Endothelial cell of umbilical vein (primary cell): ENCODE results near the gene NUB1. TPM values are rescaled to one million over a fixed set of nuclear protein-coding genes. Genes with fewer than 3 reads are reported as not detected.

Experiments used
- BruUV-seq: library from RNA; stranded (reverse); fragments of 400-500 nt; replicated peaks from 2 replicates; lab custom pipeline; 2021; lab: Mats Ljungman, UMichigan
- CTCF ChIA-PET: fragments of 300-600, 350-600 bp; sonication (Branson Sonifier 250); formaldehyde crosslinking; loops from one replicate; lab custom pipeline; 2021; ENCODE audit warnings: antibody characterized with exemption, inconsistent platforms; lab: Charles Lee
- POLR2A ChIA-PET: fragments of 300-600, 350-600 bp; sonication (Branson Sonifier 250); formaldehyde crosslinking; loops from one replicate; lab custom pipeline; 2021; ENCODE audit warnings: antibody characterized with exemption, inconsistent platforms; lab: Charles Lee
- DNase-seq: peaks from one replicate; pipeline ENCODE4 v3.0.0-alpha.2; 2011; ENCODE audit warnings: low read depth, low spot score
- FAIRE-seq: peaks from 2 replicates; lab custom pipeline; 2011; peaks lifted over from hg19 to GRCh38; lab: Jason Lieb, UNC
- H2AFZ ChIP-seq: 2 replicates; pipeline ENCODE4 v1.6.0; 2012; ENCODE audit warnings: low read depth, low read length, control low read depth, inconsistent platforms
- H3K27ac ChIP-seq: 2 replicates; pipeline ENCODE4 v1.5.1; 2011; ENCODE audit warnings: low read depth, mild to moderate bottlenecking, control low read depth, low read length, moderate library complexity; ENCODE audit not compliant: insufficient read depth
- H3K27me3 ChIP-seq, 2 experiments: 2 replicates each; pipeline versions ENCODE4 v1.6.0 to v1.6.1; 2011; ENCODE audit warnings: low read length in 2 of 2, mixed read lengths in 1 of 2; ENCODE audit not compliant: control insufficient read depth in 2 of 2, insufficient read depth in 2 of 2
- H3K36me3 ChIP-seq, 2 experiments: 2 replicates in 1 of 2; 3 replicates in 1 of 2; pipeline ENCODE4 v1.5.1; 2011; ENCODE audit warnings: low read length in 2 of 2, mild to moderate bottlenecking in 1 of 2, moderate library complexity in 1 of 2; ENCODE audit not compliant: control insufficient read depth in 2 of 2, insufficient read depth in 2 of 2; ENCODE audit errors: extremely low read depth in 1 of 2
- H3K4me1 ChIP-seq: 3 replicates; pipeline ENCODE4 v1.5.1; 2011; ENCODE audit warnings: mild to moderate bottlenecking, low read length; ENCODE audit not compliant: control insufficient read depth, insufficient read depth; ENCODE audit errors: extremely low read depth
- H3K4me2 ChIP-seq: 2 replicates; pipeline ENCODE4 v1.6.1; 2011; ENCODE audit warnings: low read length, control low read depth, mixed read lengths; ENCODE audit not compliant: insufficient read depth
- H3K4me3 ChIP-seq, 3 experiments: fragments of 200-600 bp in 1 of 3; sonication (generic), shearing (Covaris generic) in 1 of 3; replicated peaks in 1 of 3; 2 replicates each; pipeline ENCODE4 v1.5.1; 2011 to 2016; ENCODE audit warnings: control low read depth in 3 of 3, low read length in 3 of 3, mild to moderate bottlenecking in 2 of 3, inconsistent platforms in 1 of 3, low read depth in 1 of 3, moderate library complexity in 1 of 3; ENCODE audit not compliant: insufficient read depth in 1 of 3
- H3K79me2 ChIP-seq: 2 replicates; pipeline ENCODE4 v1.6.0; 2012; ENCODE audit warnings: low read length, inconsistent platforms; ENCODE audit not compliant: control insufficient read depth, insufficient read depth
- H3K9ac ChIP-seq: replicated peaks from 2 replicates; pipeline ENCODE3; 2011; ENCODE audit warnings: low read length, control low read depth; ENCODE audit not compliant: insufficient read depth; ENCODE audit errors: extremely low read depth
- H3K9me1 ChIP-seq: replicated peaks from 3 replicates; pipeline ENCODE4 v1.6.0; 2011; ENCODE audit warnings: mild to moderate bottlenecking, low read length; ENCODE audit not compliant: control insufficient read depth, insufficient read depth; ENCODE audit errors: extremely low read depth
- H3K9me3 ChIP-seq: replicated peaks from 2 replicates; pipeline ENCODE4 v1.5.1; 2012; ENCODE audit warnings: low read length, inconsistent platforms; ENCODE audit not compliant: control insufficient read depth, insufficient read depth
- H4K20me1 ChIP-seq: replicated peaks from 2 replicates; pipeline ENCODE3; 2011; ENCODE audit warnings: mild to moderate bottlenecking, low read length; ENCODE audit not compliant: control insufficient read depth, insufficient read depth; ENCODE audit errors: extremely low read depth
- EZH2 ChIP-seq: IDR thresholded peaks from 2 replicates; pipeline ENCODE4 v1.6.1; 2012; ENCODE audit warnings: borderline replicate concordance, low read depth, mild to moderate bottlenecking, moderate library complexity, low read length, inconsistent platforms; ENCODE audit not compliant: severe bottlenecking
- FOS ChIP-seq: IDR thresholded peaks from 2 replicates; pipeline ENCODE4 v1.6.1; 2011; ENCODE audit warnings: mild to moderate bottlenecking, low read length, moderate library complexity, borderline replicate concordance; ENCODE audit not compliant: insufficient read depth
- GATA2 ChIP-seq: IDR thresholded peaks from 2 replicates; pipeline ENCODE4 v1.7.0; 2011; ENCODE audit warnings: low read depth, mild to moderate bottlenecking, moderate library complexity, mixed read lengths, low read length; ENCODE audit not compliant: insufficient read length, insufficient read depth
- JUN ChIP-seq: IDR thresholded peaks from 2 replicates; pipeline ENCODE4 v1.6.1; 2011; ENCODE audit warnings: borderline replicate concordance, low read depth; ENCODE audit not compliant: insufficient read length, insufficient read depth
- MYC ChIP-seq: IDR thresholded peaks from one replicate; pipeline ENCODE4 v1.6.1; 2011; ENCODE audit warnings: mild to moderate bottlenecking, low read depth, low read length
- POLR2A ChIP-seq: IDR thresholded peaks from 2 replicates; pipeline ENCODE4 v1.6.1; 2012; ENCODE audit warnings: low read depth, mild to moderate bottlenecking, control low read depth, low read length
- POLR2AphosphoS5 ChIP-seq: IDR thresholded peaks from 2 replicates; pipeline ENCODE4 v1.6.1; 2012; ENCODE audit warnings: low read depth, mild to moderate bottlenecking, control low read depth, low read length, moderate library complexity; ENCODE audit not compliant: insufficient read depth
- dilution Hi-C: fragments of 300-500 bp; cut with MboI; formaldehyde crosslinking; loops from one replicate; pipeline ENCODE4 v1.15.0; 2019; ENCODE audit warnings: low sequenced_read_pairs; ENCODE audit not compliant: extremely low pct_ligation_motif_present
- intact Hi-C: fragments of 100-400 bp; cut with micrococcal nuclease; formaldehyde crosslinking; loops from one replicate; pipeline ENCODE4 v1.10.0; 2022
- polyA plus RNA-seq, 4 experiments: library from polyadenylated mRNA; depleted of rRNA in 3 of 4; stranded (reverse) in 3 of 4; unstranded in 1 of 4; fragments of >200 nt; gene quantifications; 2 replicates each; pipeline versions ENCODE4 v1.2.1 to v1.2.3, GENCODE V29; 2011 to 2012; ENCODE audit warnings: missing spikeins in 1 of 4
- total RNA-seq: library from RNA; stranded (reverse); gene quantifications from 2 replicates; pipeline ENCODE4 v1.2.3, GENCODE V29; 2021
- TF ChIP-seq, protein P1 (sequence below): IDR thresholded peaks from 2 replicates; pipeline ENCODE4 v1.6.1; 2011; ENCODE audit not compliant: insufficient read depth, insufficient read length
- TF ChIP-seq, protein P2 (sequence below), 2 donors: IDR thresholded peaks; 1 replicate in 1 of 2; 2 replicates in 1 of 2; pipeline ENCODE4 v1.5.1; 2011; ENCODE audit warnings: low read length in 2 of 2, mild to moderate bottlenecking in 2 of 2, moderate library complexity in 2 of 2, control low read depth in 1 of 2, inconsistent platforms in 1 of 2, low read depth in 1 of 2; ENCODE audit not compliant: insufficient read depth in 1 of 2; ENCODE audit errors: extremely low read depth in 1 of 2

NUB1 gene
- total and polyA plus RNA-seq, 2 donors (not counting 3 experiments of a cell fraction or from before 2014, with no cell fraction given) = 28.0 to 46.2 TPM

DNA sequence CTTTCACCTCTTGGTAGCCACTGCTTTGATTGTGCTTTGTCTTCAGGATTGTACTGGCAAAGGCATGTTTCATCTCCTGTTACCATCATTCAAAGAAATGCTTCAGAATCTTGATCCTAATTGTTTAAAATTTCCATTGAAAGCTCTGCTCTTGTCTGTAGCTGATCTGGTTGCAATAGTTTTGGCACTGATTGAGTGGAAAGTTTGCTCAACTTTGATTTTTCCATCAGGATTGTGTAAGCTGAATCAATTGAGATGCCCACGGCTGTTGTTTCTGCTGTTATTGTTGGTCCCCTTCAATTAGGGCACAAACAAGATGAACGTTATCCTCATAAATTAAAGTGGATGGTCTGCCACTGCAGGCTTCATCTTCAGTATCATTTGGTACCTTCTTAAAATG lies 14.6 kb upstream of the NUB1 start:
- dilution Hi-C loops = no loop called here
- Histone ChIP-seq H3K4me2 (no peak overlapping the region), H3K4me1 (no peaks in the 10 kb centered on the region), H3K9me1 (no peaks in the 10 kb centered on the region), H3K9ac (no peak overlapping the region), H3K79me2 (no peaks in the 10 kb centered on the region), H3K36me3 (no peaks in the 10 kb centered on the region), H3K27me3 (peaks cover 16 to 19% of the 10 kb centered on the region in 2 experiments), H4K20me1 (no peaks in the 10 kb centered on the region), H3K4me3 (no peak overlapping the region), H2AFZ (no peak overlapping the region), H3K9me3 (no peaks in the 10 kb centered on the region), H3K27ac (no peak overlapping the region)
- POLR2A ChIA-PET = no interaction called here
- CTCF ChIA-PET = interaction anchor here (1.3 to 5.7 kb wide), 2 partner anchors 12 to 16 kb away, joined by 3 to 44 read pairs; no protein-coding TSS in a partner anchor
- TF ChIP-seq, protein P1, sequence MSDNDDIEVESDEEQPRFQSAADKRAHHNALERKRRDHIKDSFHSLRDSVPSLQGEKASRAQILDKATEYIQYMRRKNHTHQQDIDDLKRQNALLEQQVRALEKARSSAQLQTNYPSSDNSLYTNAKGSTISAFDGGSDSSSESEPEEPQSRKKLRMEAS = no peak
- TF ChIP-seq MYC = no peak
- TF ChIP-seq, protein P2, sequence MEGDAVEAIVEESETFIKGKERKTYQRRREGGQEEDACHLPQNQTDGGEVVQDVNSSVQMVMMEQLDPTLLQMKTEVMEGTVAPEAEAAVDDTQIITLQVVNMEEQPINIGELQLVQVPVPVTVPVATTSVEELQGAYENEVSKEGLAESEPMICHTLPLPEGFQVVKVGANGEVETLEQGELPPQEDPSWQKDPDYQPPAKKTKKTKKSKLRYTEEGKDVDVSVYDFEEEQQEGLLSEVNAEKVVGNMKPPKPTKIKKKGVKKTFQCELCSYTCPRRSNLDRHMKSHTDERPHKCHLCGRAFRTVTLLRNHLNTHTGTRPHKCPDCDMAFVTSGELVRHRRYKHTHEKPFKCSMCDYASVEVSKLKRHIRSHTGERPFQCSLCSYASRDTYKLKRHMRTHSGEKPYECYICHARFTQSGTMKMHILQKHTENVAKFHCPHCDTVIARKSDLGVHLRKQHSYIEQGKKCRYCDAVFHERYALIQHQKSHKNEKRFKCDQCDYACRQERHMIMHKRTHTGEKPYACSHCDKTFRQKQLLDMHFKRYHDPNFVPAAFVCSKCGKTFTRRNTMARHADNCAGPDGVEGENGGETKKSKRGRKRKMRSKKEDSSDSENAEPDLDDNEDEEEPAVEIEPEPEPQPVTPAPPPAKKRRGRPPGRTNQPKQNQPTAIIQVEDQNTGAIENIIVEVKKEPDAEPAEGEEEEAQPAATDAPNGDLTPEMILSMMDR (IDR thresholded peaks at IDR 0.05; ENCODE audit: extremely low read depth in 1 of 2, insufficient read depth in 1 of 2, low read depth in 1 of 2, low read length in 2 of 2) = no peak
- no peak for TF ChIP-seq POLR2A
- no peak for TF ChIP-seq FOS
- TF ChIP-seq JUN = no peak
- TF ChIP-seq GATA2 = no peak
- no peak for TF ChIP-seq POLR2AphosphoS5
- TF ChIP-seq EZH2 = no peak
- intact Hi-C loops = no loop called here
- FAIRE-seq = no peak
- no TSS peak for BruUV-seq
- DNase-seq = no peak
